OCI-LY7 (cell line): ENCODE data around the gene PODXL2. TPM values are rescaled to one million over a fixed set of nuclear protein-coding genes. Genes with fewer than 3 reads are reported as not detected.

Source experiments
- BruUV-seq: library from RNA; stranded (reverse); fragments of 400-500 nt; replicated peaks from 2 replicates; lab custom pipeline; 2021; lab: Mats Ljungman, UMichigan
- CTCF ChIA-PET: fragments of 300-600 bp; sonication (Branson Sonifier 250); formaldehyde crosslinking; loops from one replicate; lab custom pipeline; 2022; ENCODE audit warnings: antibody characterized with exemption; ENCODE audit not compliant: unreplicated experiment; lab: Charles Lee
- POLR2A ChIA-PET: fragments of 300-600 bp; sonication (Branson Sonifier 250); formaldehyde crosslinking; loops from one replicate; lab custom pipeline; 2022; ENCODE audit warnings: antibody characterized with exemption; lab: Charles Lee
- DNase-seq: peaks from one replicate; pipeline ENCODE4 v3.0.0-alpha.2; 2015; ENCODE audit warnings: low spot score
- H2AFZ ChIP-seq: fragments of 200-600 bp; sonication (generic), shearing (Covaris generic); 2 replicates; pipeline ENCODE4 v1.6.1; 2014; ENCODE audit warnings: mild to moderate bottlenecking, antibody characterized with exemption, low read length, moderate library complexity
- H3K27ac ChIP-seq: fragments of 200-600 bp; sonication (generic); 2 replicates; pipeline ENCODE4 v1.5.1; 2014; ENCODE audit warnings: mixed run types, low read depth, mild to moderate bottlenecking, moderate library complexity, low read length, inconsistent platforms; ENCODE audit not compliant: poor library complexity, severe bottlenecking
- H3K36me3 ChIP-seq: fragments of 200-600 bp; sonication (generic); 2 replicates; pipeline ENCODE4 v1.6.1; 2014; ENCODE audit warnings: mild to moderate bottlenecking, antibody characterized with exemption, low read length, moderate library complexity, mixed read lengths; ENCODE audit not compliant: insufficient read depth
- H3K4me1 ChIP-seq: fragments of 200-600 bp; sonication (generic); 2 replicates; pipeline ENCODE4 v1.5.1; 2014; ENCODE audit warnings: mild to moderate bottlenecking, low read length; ENCODE audit not compliant: insufficient read depth, poor library complexity, severe bottlenecking
- H3K4me2 ChIP-seq: fragments of 200-600 bp; sonication (generic); 2 replicates; pipeline ENCODE4 v1.6.1; 2014; ENCODE audit warnings: mild to moderate bottlenecking, low read length
- H3K4me3 ChIP-seq: fragments of 200-600 bp; sonication (generic); 2 replicates; pipeline ENCODE4 v1.5.1; 2014; ENCODE audit warnings: mild to moderate bottlenecking, low read depth, low read length; ENCODE audit not compliant: poor library complexity, severe bottlenecking
- H3K79me2 ChIP-seq: fragments of 200-600 bp; sonication (generic); 2 replicates; pipeline ENCODE4 v1.6.1; 2016; ENCODE audit warnings: low read depth, mild to moderate bottlenecking, low read length, moderate library complexity, mixed read lengths; ENCODE audit not compliant: insufficient read depth
- H3K9me2 ChIP-seq: fragments of 200-600 bp; sonication (generic); 2 replicates; pipeline ENCODE4 v1.6.1; 2016; ENCODE audit warnings: mild to moderate bottlenecking, low read length, mixed read lengths; ENCODE audit not compliant: insufficient read depth
- H3K9me3 ChIP-seq: fragments of 200-600 bp; sonication (generic); 2 replicates; pipeline ENCODE4 v1.6.1; 2014; ENCODE audit warnings: mild to moderate bottlenecking, mixed run types, low read length, mixed read lengths
- H4K20me1 ChIP-seq: fragments of 200-600 bp; sonication (generic); 2 replicates; pipeline ENCODE4 v1.6.1; 2014; ENCODE audit warnings: mild to moderate bottlenecking, antibody characterized with exemption, low read length, moderate library complexity, mixed read lengths; ENCODE audit not compliant: insufficient read depth
- EZH2phosphoT487 ChIP-seq: fragments of 200-600 bp; sonication (generic); IDR thresholded peaks from 2 replicates; pipeline ENCODE4 v1.6.1; 2018; ENCODE audit warnings: low read depth, borderline replicate concordance, mild to moderate bottlenecking, mixed run types, antibody characterized with exemption, low read length, moderate library complexity, mixed read lengths
- intact Hi-C: fragments of 100-400 bp; cut with micrococcal nuclease; formaldehyde crosslinking; loops from one replicate; pipeline ENCODE4 v1.10.0; 2022; ENCODE audit not compliant: unreplicated experiment
- total RNA-seq, 2 experiments: library from RNA; depleted of rRNA in 1 of 2; stranded (reverse); fragments of >200 nt in 1 of 2; shearing (Covaris generic) in 1 of 2; gene quantifications; 2 replicates each; pipeline ENCODE4 v1.2.3, GENCODE V29; 2014 to 2022
- TF ChIP-seq, protein P1 (sequence below): fragments of 200-600 bp; sonication (generic); conservative IDR thresholded peaks from 2 replicates; pipeline ENCODE4 v1.5.1; 2014; ENCODE audit warnings: mild to moderate bottlenecking, antibody characterized with exemption, low read length, moderate library complexity, mixed read lengths

PODXL2 gene
- total RNA-seq, 2 experiments from 2014 or later: 16.1 to 29.4 TPM

DNA sequence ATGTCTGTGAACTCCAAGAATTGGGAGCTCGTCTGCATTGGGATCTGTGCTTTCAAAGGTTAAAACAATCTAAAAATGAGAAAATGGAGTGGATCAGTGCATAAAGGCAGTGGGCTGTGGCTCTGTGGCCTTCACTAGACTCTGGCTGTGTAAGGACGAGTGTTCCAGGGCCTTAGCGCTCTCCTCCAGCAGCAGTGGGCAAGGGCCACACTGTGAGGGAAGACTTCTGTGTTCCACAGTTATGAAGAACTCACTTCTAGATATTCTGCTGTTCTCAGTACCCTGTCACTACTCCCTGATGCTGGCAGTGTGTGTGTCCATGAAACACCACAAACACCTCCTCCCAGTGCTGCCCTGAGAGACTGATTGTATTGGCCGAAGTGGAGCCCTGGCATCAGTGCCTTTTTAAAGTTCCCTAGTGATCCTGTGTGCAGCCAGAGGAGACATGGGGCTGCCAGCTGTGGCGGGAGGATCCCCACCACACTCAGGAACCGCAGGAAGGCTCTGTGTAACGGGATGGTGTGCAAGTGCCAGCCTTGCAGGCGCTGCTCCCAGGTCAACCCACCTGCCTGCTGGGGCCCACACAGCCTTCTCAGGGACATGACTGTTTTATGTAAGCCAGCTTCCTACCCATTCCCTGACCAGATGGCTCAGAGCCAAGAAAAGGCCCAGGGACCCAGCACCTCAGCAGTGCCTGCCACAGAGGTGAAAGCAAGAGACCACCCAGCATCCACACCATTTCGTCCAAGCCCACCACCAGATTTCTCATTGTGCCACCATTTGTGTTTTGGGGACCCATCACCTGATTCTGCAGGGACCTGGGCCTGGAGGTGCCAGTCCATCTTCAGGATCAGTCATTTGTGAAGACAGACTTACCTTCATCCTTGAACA is 84.1 kb downstream of the PODXL2 start:
- Histone ChIP-seq H3K9me2 (no peaks in the 10 kb centered on the region), H4K20me1 (no peaks in the 10 kb centered on the region), H3K27ac (no peak overlapping the region), H3K36me3 (peaks cover 43% of the 10 kb centered on the region; the same call in 1 of the 2 replicates), H3K79me2 (no peaks in the 10 kb centered on the region), H3K4me2 (no peak overlapping the region), H3K4me1 (no peaks in the 10 kb centered on the region), H2AFZ (no peak overlapping the region), H3K9me3 (no peaks in the 10 kb centered on the region), H3K4me3 (no peak overlapping the region)
- intact Hi-C loops: no loop called here
- BruUV-seq: no TSS peak
- DNase-seq: no peak
- POLR2A ChIA-PET: interaction anchor here (0.7 to 0.8 kb wide), 2 partner anchors 9 to 85 kb away, joined by 3 to 4 read pairs; no protein-coding TSS in a partner anchor
- TF ChIP-seq, protein P1, sequence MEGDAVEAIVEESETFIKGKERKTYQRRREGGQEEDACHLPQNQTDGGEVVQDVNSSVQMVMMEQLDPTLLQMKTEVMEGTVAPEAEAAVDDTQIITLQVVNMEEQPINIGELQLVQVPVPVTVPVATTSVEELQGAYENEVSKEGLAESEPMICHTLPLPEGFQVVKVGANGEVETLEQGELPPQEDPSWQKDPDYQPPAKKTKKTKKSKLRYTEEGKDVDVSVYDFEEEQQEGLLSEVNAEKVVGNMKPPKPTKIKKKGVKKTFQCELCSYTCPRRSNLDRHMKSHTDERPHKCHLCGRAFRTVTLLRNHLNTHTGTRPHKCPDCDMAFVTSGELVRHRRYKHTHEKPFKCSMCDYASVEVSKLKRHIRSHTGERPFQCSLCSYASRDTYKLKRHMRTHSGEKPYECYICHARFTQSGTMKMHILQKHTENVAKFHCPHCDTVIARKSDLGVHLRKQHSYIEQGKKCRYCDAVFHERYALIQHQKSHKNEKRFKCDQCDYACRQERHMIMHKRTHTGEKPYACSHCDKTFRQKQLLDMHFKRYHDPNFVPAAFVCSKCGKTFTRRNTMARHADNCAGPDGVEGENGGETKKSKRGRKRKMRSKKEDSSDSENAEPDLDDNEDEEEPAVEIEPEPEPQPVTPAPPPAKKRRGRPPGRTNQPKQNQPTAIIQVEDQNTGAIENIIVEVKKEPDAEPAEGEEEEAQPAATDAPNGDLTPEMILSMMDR: no peak
- no peak for TF ChIP-seq EZH2phosphoT487
- CTCF ChIA-PET: no interaction called here

- H3K4me2 ChIP-seq: no peak overlapping the region
- no peak overlapping the region for H2AFZ ChIP-seq
- CTCF ChIA-PET: interaction anchor here (0.5 to 0.6 kb wide), 2 partner anchors 118 to 828 kb away, joined by 3 read pairs; no protein-coding TSS in a partner anchor
- no peak for TF ChIP-seq EZH2phosphoT487
- TF ChIP-seq, protein P1: no peak
- no peaks in the 10 kb centered on the region for H3K4me1 ChIP-seq
- H3K9me3 ChIP-seq: no peaks in the 10 kb centered on the region
- BruUV-seq: no TSS peak
- H3K4me3 ChIP-seq: no peak overlapping the region
- POLR2A ChIA-PET: interaction anchor here (0.7 to 1.5 kb wide), 3 partner anchors 8 to 86 kb away, joined by 3 to 5 read pairs (median 4); no protein-coding TSS in a partner anchor
- H4K20me1 ChIP-seq: no peaks in the 10 kb centered on the region
- no peak overlapping the region for H3K27ac ChIP-seq
- intact Hi-C loops: no loop called here
- H3K36me3 ChIP-seq: peaks cover 41% of the 10 kb centered on the region; the same call in 1 of the 2 replicates
- no peak for DNase-seq
- H3K79me2 ChIP-seq: no peaks in the 10 kb centered on the region
- H3K9me2 ChIP-seq: no peaks in the 10 kb centered on the region
Observed at GRCh38 chr3:127714125-127714571, 85.2 kb downstream of the PODXL2 start.
